VCaP (cell line): ENCODE results near the gene VWA5A.

Experiments used
- H3K27ac ChIP-seq: fragments of 450-650 bp; 2 replicates; pipeline ENCODE4 v1.5.1; 2017
- TF ChIP-seq, protein P1 (sequence below): fragments of 450-650 bp; conservative IDR thresholded peaks from 2 replicates; pipeline ENCODE4 v1.5.1; 2017; ENCODE audit warnings: mild to moderate bottlenecking, moderate library complexity

VWA5A gene

GRCh38 chr11:124074554-124074953 lies 40.7 kb upstream of the VWA5A start:
- TF ChIP-seq, protein P1, sequence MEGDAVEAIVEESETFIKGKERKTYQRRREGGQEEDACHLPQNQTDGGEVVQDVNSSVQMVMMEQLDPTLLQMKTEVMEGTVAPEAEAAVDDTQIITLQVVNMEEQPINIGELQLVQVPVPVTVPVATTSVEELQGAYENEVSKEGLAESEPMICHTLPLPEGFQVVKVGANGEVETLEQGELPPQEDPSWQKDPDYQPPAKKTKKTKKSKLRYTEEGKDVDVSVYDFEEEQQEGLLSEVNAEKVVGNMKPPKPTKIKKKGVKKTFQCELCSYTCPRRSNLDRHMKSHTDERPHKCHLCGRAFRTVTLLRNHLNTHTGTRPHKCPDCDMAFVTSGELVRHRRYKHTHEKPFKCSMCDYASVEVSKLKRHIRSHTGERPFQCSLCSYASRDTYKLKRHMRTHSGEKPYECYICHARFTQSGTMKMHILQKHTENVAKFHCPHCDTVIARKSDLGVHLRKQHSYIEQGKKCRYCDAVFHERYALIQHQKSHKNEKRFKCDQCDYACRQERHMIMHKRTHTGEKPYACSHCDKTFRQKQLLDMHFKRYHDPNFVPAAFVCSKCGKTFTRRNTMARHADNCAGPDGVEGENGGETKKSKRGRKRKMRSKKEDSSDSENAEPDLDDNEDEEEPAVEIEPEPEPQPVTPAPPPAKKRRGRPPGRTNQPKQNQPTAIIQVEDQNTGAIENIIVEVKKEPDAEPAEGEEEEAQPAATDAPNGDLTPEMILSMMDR: no peak
- no peak overlapping the region for H3K27ac ChIP-seq

- TF ChIP-seq, protein P1: no peak
- H3K27ac ChIP-seq: no peak overlapping the region
Measured at GRCh38 chr11:124075492-124075840, 39.8 kb upstream of the VWA5A start.

- H3K27ac ChIP-seq: no peak overlapping the region
- TF ChIP-seq, protein P1: no peak
Measured at GRCh38 chr11:124075841-124076651, 39.2 kb upstream of the VWA5A start.

DNA sequence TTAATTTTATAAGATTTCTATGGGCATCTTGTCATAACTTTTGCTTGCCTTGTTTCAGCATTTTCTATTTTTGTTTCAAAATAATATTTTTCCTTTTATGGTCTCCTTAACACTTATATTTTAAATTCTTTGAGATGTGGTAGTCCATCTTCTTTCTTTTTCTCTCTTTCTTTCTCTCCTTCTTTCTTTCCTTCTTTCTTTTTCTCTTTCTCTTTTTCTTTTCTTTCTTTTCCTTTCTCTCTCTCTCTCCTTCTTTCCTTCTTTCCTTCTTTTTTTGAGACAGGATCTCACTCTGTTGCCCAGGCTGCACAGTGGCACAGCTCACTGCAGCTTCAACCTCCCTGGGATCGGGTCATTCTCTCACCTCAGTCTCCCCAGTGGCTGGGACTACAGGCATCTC lies 38.0 kb upstream of the VWA5A start:
- H3K27ac ChIP-seq: no peak overlapping the region
- TF ChIP-seq, protein P1: no peak

GRCh38 chr11:124078591-124078990 lies 36.7 kb upstream of the VWA5A start:
- TF ChIP-seq, protein P1: no peak

DNA sequence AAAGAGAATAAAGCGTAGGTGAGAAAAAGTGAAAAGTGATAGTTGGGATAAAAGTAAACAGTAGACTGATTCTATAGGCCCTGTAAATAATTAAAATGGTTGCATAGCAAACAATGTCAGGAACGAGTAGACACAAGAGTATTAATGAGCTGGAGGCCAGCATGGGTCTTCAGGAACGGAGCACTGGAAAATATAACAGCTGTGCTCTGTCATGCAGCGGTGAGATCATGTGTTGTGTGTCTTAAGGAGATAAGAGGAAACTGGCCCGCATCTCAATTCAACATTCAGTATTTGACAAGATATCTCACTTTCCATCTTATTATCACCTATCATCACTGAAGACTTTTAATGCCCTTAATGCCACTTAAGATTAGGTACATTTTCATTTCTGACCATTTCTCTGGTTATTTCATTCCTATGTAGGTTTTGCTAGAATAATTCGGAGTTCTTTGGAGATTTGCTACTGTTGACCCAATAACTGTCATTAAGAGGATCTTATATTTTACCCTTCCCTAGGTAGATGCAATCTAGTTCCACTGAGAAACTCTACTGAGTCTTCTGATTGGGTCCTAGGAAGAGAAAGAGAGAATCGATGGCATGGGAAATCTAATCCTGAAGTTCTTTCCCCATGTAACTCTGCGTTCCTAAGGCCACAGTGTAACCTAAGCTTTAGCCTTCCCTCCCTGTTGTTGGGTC lies 35.5 kb upstream of the VWA5A start:
- TF ChIP-seq, protein P1: no peak
- H3K27ac ChIP-seq: no peak overlapping the region

More at GRCh38 chr11:124078591-124078990, 36.7 kb upstream of the VWA5A start:
- no peak overlapping the region for H3K27ac ChIP-seq

DNA sequence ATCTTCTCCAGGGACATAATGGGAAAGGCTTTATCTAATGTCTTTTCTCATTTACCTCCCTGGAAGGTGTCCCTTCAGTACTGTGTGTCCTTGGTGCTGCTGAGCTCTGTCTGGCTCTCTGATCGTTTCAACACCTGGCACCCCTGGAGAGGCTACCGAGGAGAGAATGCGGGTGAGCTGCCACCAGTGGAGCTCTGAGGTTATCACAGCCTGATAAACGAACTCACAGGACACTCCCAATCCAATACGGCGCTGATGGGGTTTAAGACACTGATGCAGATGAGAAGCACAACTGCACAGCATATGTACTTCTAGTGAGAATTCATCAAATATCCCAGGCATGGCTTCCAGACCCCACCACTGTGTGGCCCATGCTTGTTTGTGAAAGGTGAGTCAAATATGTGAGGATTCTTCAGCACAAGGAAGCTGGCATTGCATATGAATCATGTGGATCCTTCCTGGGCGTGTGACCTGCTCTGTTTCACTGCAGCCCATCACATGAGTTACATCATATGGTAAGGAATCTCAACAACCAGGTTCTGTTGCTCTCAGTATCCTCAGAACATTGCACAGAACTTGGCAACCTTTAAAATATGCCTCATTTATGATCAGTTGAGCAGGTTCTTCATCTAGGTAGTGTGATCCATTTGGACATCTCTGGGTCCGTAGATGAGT lies 34.8 kb upstream of the VWA5A start:
- TF ChIP-seq, protein P1: no peak
- no peak overlapping the region for H3K27ac ChIP-seq
